ENCODE measurements around the gene HRH3. TPM values are rescaled to one million over a fixed set of nuclear protein-coding genes. Genes with fewer than 3 reads are reported as not detected.

HRH3 gene
- total RNA-seq, 1 experiment from 2014 or later, result 1.8 TPM

GRCh38 chr20:62236200-62236599 lies 16.1 kb upstream of the HRH3 start:
- no peaks in the 10 kb centered on the region for H3K4me1 ChIP-seq (ENCODE audit: insufficient read depth, low read length)
- peak overlapping the region; percentile 49 for H3K18ac ChIP-seq (ENCODE audit: insufficient read length, low read depth, low read length)
- no peak overlapping the region for H3K23ac ChIP-seq (ENCODE audit: insufficient read length, low read depth, low read length)
- H3K14ac ChIP-seq (ENCODE audit: insufficient read depth, low read length), result 0 out of 2 replicates have a peak overlapping the region, but pooled peaks have one; percentile 13
- no peak overlapping the region for H4K91ac ChIP-seq (ENCODE audit: insufficient read length, low read depth, low read length)
- no peak overlapping the region for H2AFZ ChIP-seq (ENCODE audit: low read length)
- WGBS (ENCODE audit: extremely low coverage, insufficient read length, low lambda C conversion rate), result no CpG with 5 or more reads among the region's 6 CpGs
- H3K36me3 Mint-ChIP-seq (ENCODE audit: insufficient read depth in 1 of 3, low read depth in 3 of 3), result peaks cover 0 to 7% (median 5%) of the 10 kb centered on the region in 3 experiments; a peak in 5 of 7 replicates
- no peak for TF ChIP-seq CTCF (conservative IDR thresholded peaks at IDR 0.05)
- H3K4me1 Mint-ChIP-seq, result peaks cover 14 to 26% of the 10 kb centered on the region in 2 experiments
- H3K23me2 ChIP-seq (ENCODE audit: insufficient read length, low read depth, low read length, poor library complexity, severe bottlenecking), result peaks cover 7% of the 10 kb centered on the region
- no peak overlapping the region for H3K4me3 Mint-ChIP-seq
- H4K20me1 ChIP-seq (ENCODE audit: control insufficient read depth, insufficient read depth, insufficient read length), result no peaks in the 10 kb centered on the region
- no peak overlapping the region for H2AK5ac ChIP-seq (ENCODE audit: insufficient read length, low read length)
- H2BK5ac ChIP-seq (ENCODE audit: insufficient read length, low read length), result no peak overlapping the region
- peaks cover 7% of the 10 kb centered on the region; the same call in 1 of the 2 replicates for H3K79me2 ChIP-seq (ENCODE audit: insufficient read depth, low read length)
- no peak overlapping the region for H3K9ac ChIP-seq (ENCODE audit: extremely low read depth, insufficient read length, low read length)
- no peak for DNase-seq
- H3K79me1 ChIP-seq (ENCODE audit: insufficient read depth, low read depth, low read length, poor library complexity, severe bottlenecking), result peaks cover 2% of the 10 kb centered on the region
- no peak overlapping the region for H3K27ac ChIP-seq (ENCODE audit: insufficient read length, low read depth, low read length)
- no peak overlapping the region for H3K56ac ChIP-seq (ENCODE audit: insufficient read length, low read depth, low read length)
- no peak overlapping the region for H3K4me2 ChIP-seq (ENCODE audit: insufficient read depth, insufficient read length, low read length)
- no peak overlapping the region for H2BK120ac ChIP-seq (ENCODE audit: low read depth, low read length, poor library complexity, severe bottlenecking)
- peaks cover 0 to 3% of the 10 kb centered on the region in 2 experiments; a peak in 2 of 5 replicates for H3K9me3 Mint-ChIP-seq
- H3T11ph ChIP-seq (ENCODE audit: low read length), result no peak overlapping the region
- no peak overlapping the region for H2BK20ac ChIP-seq (ENCODE audit: low read depth, low read length, poor library complexity, severe bottlenecking)
- no peak overlapping the region for H2BK15ac ChIP-seq (ENCODE audit: low read depth, low read length)
- no peaks in the 10 kb centered on the region for H3K9me3 ChIP-seq (ENCODE audit: control insufficient read depth, low read depth, low read length)
- no peak overlapping the region for H2BK12ac ChIP-seq (ENCODE audit: insufficient read length, low read depth, low read length)
- no peaks in the 10 kb centered on the region for H3K27me3 ChIP-seq (ENCODE audit: insufficient read depth, low read length)
- no peak overlapping the region for H3K4ac ChIP-seq (ENCODE audit: low read depth, low read length)
- H3K27ac Mint-ChIP-seq, result no peak overlapping the region
- H4K8ac ChIP-seq (replicated peaks; ENCODE audit: insufficient read length, low read depth, low read length), result no peak overlapping the region
- peaks cover 12% of the 10 kb centered on the region for H3K27me3 Mint-ChIP-seq (ENCODE audit: low read depth)
- no peak overlapping the region for H4K5ac ChIP-seq (ENCODE audit: insufficient read length, low read depth, low read length)
